IMR-90 (cell line): Measurements from ENCODE around the gene DUSP2. TPM values are rescaled to one million over a fixed set of nuclear protein-coding genes. Genes with fewer than 3 reads are reported as not detected.

Experiments used
- ATAC-seq: fragments of 200-7000 bp; cut with Tn5 transposase; 2 replicates; pipeline ENCODE4 v1.9.1; 2020; ENCODE audit warnings: low read depth, mild to moderate bottlenecking, moderate library complexity
- BruUV-seq: library from RNA; stranded (reverse); fragments of 400-500 nt; replicated peaks from 2 replicates; lab custom pipeline; 2021; lab: Mats Ljungman, UMichigan
- CTCF ChIA-PET: fragments of 300-600 bp; formaldehyde crosslinking; extraction: SDS; loops from one replicate; lab custom pipeline; 2021; ENCODE audit warnings: antibody characterized with exemption; lab: Yijun Ruan, JAX
- POLR2A ChIA-PET: fragments of 300-600 bp; sonication (Branson Sonifier 250); formaldehyde crosslinking; loops from one replicate; lab custom pipeline; 2022; ENCODE audit warnings: antibody characterized with exemption; ENCODE audit not compliant: unreplicated experiment; lab: Charles Lee
- DNase-seq: peaks from one replicate; pipeline ENCODE4 v3.0.0; 2013
- H2AFZ ChIP-seq: replicated peaks from 2 replicates; pipeline ENCODE3; 2013; ENCODE audit warnings: low read length, mild to moderate bottlenecking; ENCODE audit not compliant: poor library complexity
- H2AK5ac ChIP-seq: 2 replicates; pipeline ENCODE4 v1.6.1; 2013; ENCODE audit warnings: low read depth, low read length, inconsistent platforms
- H2AK9ac ChIP-seq: replicated peaks from 2 replicates; pipeline ENCODE3; 2013; ENCODE audit warnings: mild to moderate bottlenecking, low read depth, low read length, moderate library complexity; ENCODE audit not compliant: poor library complexity
- H2BK120ac ChIP-seq: 2 replicates; pipeline ENCODE4 v1.6.1; 2013; ENCODE audit warnings: low read depth, low read length, inconsistent platforms
- H2BK15ac ChIP-seq: 3 replicates; pipeline ENCODE4 v1.6.1; 2013; ENCODE audit warnings: low read depth, low read length, inconsistent platforms
- H2BK20ac ChIP-seq: 2 replicates; pipeline ENCODE4 v1.6.1; 2013; ENCODE audit warnings: low read depth, mild to moderate bottlenecking, inconsistent platforms, low read length, moderate library complexity
- H2BK5ac ChIP-seq: 2 replicates; pipeline ENCODE4 v1.6.1; 2013; ENCODE audit warnings: mild to moderate bottlenecking, low read depth, low read length, inconsistent platforms; ENCODE audit not compliant: poor library complexity, severe bottlenecking
- H3K14ac ChIP-seq: replicated peaks from 2 replicates; pipeline ENCODE4 v1.6.1; 2013; ENCODE audit warnings: low read depth, low read length, inconsistent platforms
- H3K18ac ChIP-seq: 2 replicates; pipeline ENCODE4 v1.6.1; 2013; ENCODE audit warnings: low read depth, low read length, control low read depth
- H3K23ac ChIP-seq: 2 replicates; pipeline ENCODE4 v1.6.1; 2013; ENCODE audit warnings: low read depth, low read length, inconsistent platforms
- H3K27ac ChIP-seq: 2 replicates; pipeline ENCODE4 v1.5.1; 2013; ENCODE audit warnings: mild to moderate bottlenecking, control low read depth, low read length; ENCODE audit not compliant: insufficient read depth
- H3K27me3 ChIP-seq: 2 replicates; pipeline ENCODE4 v1.6.1; 2013; ENCODE audit warnings: low read length; ENCODE audit not compliant: control insufficient read depth, insufficient read depth
- H3K36me3 ChIP-seq: 2 replicates; pipeline ENCODE4 v1.6.1; 2013; ENCODE audit warnings: low read length, mixed read lengths; ENCODE audit not compliant: control insufficient read depth, insufficient read depth
- H3K4ac ChIP-seq: 2 replicates; pipeline ENCODE4 v1.6.1; 2013; ENCODE audit warnings: low read depth, low read length, inconsistent platforms
- H3K4me1 ChIP-seq: 2 replicates; pipeline ENCODE4 v1.6.1; 2013; ENCODE audit warnings: low read length, mixed read lengths; ENCODE audit not compliant: control insufficient read depth, insufficient read depth
- H3K4me2 ChIP-seq: 2 replicates; pipeline ENCODE4 v1.6.1; 2013; ENCODE audit warnings: low read depth, mild to moderate bottlenecking, control low read depth, low read length, moderate library complexity
- H3K4me3 ChIP-seq: 2 replicates; pipeline ENCODE4 v1.5.1; 2013; ENCODE audit warnings: low read depth, mild to moderate bottlenecking, control low read depth, low read length, moderate library complexity; ENCODE audit not compliant: insufficient read depth
- H3K56ac ChIP-seq: 2 replicates; pipeline ENCODE4 v1.6.1; 2013; ENCODE audit warnings: low read length, inconsistent platforms; ENCODE audit not compliant: insufficient read depth; ENCODE audit errors: extremely low read depth
- H3K79me1 ChIP-seq, 2 experiments: 2 replicates each; pipeline ENCODE4 v1.6.1; 2013; ENCODE audit warnings: low read length in 2 of 2, inconsistent platforms in 1 of 2, low read depth in 1 of 2
- H3K9ac ChIP-seq: 2 replicates; pipeline ENCODE4 v1.6.1; 2013; ENCODE audit warnings: low read depth, low read length, control low read depth
- H3K9me1 ChIP-seq: 2 replicates; pipeline ENCODE4 v1.6.1; 2013; ENCODE audit warnings: low read length, inconsistent platforms; ENCODE audit not compliant: insufficient read depth
- H3K9me3 ChIP-seq: 2 replicates; pipeline ENCODE4 v1.6.1; 2013; ENCODE audit warnings: low read length; ENCODE audit not compliant: control insufficient read depth, insufficient read depth
- H4K20me1 ChIP-seq: 2 replicates; pipeline ENCODE4 v1.6.1; 2013; ENCODE audit warnings: low read length, inconsistent platforms; ENCODE audit not compliant: insufficient read depth
- H4K5ac ChIP-seq: 2 replicates; pipeline ENCODE4 v1.6.1; 2013; ENCODE audit warnings: mild to moderate bottlenecking, low read depth, low read length, control low read depth
- H4K8ac ChIP-seq, 2 experiments: 2 replicates each; pipeline ENCODE4 v1.6.1; 2013; ENCODE audit warnings: low read depth in 2 of 2, low read length in 2 of 2, control low read depth in 1 of 2, inconsistent platforms in 1 of 2
- H4K91ac ChIP-seq: 2 replicates; pipeline ENCODE4 v1.6.1; 2013; ENCODE audit warnings: low read depth, low read length, inconsistent platforms; ENCODE audit not compliant: insufficient read depth
- BHLHE40 ChIP-seq: fragments of 150-350 bp; IDR thresholded peaks from 2 replicates; pipeline ENCODE4 v1.6.1; 2016; ENCODE audit warnings: mild to moderate bottlenecking, low read depth, low read length
- CEBPB ChIP-seq: IDR thresholded peaks from 2 replicates; pipeline ENCODE4 v1.6.1; 2012; ENCODE audit warnings: low read depth, low read length, improper control_type of control experiment
- CHD1 ChIP-seq: IDR thresholded peaks from 2 replicates; pipeline ENCODE4 v1.6.1; 2012; ENCODE audit warnings: low read depth, low read length, improper control_type of control experiment
- FOS ChIP-seq: fragments of 150-350 bp; IDR thresholded peaks from 2 replicates; pipeline ENCODE4 v1.6.1; 2016; ENCODE audit warnings: low read depth, low read length
- MAFK ChIP-seq: IDR thresholded peaks from 2 replicates; pipeline ENCODE4 v1.6.1; 2012; ENCODE audit warnings: low read depth, low read length, improper control_type of control experiment
- MAZ ChIP-seq: IDR thresholded peaks from 2 replicates; pipeline ENCODE4 v1.6.1; 2012; ENCODE audit warnings: low read depth, mild to moderate bottlenecking, low read length, improper control_type of control experiment, moderate library complexity, borderline replicate concordance
- MXI1 ChIP-seq: IDR thresholded peaks from 2 replicates; pipeline ENCODE4 v1.6.1; 2012; ENCODE audit warnings: low read depth, mild to moderate bottlenecking, low read length, moderate library complexity, borderline replicate concordance
- NFE2L2 ChIP-seq: fragments of 150-350 bp; IDR thresholded peaks from 2 replicates; pipeline ENCODE4 v1.6.1; 2016; ENCODE audit warnings: low read depth, mild to moderate bottlenecking, low read length
- POLR2A ChIP-seq: IDR thresholded peaks from 2 replicates; pipeline ENCODE4 v1.6.1; 2012; ENCODE audit warnings: mild to moderate bottlenecking, low read depth, low read length
- RAD21 ChIP-seq: IDR thresholded peaks from 2 replicates; pipeline ENCODE4 v1.6.1; 2012; ENCODE audit warnings: low read length, improper control_type of control experiment
- RCOR1 ChIP-seq: IDR thresholded peaks from 2 replicates; pipeline ENCODE4 v1.6.1; 2012; ENCODE audit warnings: mild to moderate bottlenecking, low read length, improper control_type of control experiment; ENCODE audit not compliant: insufficient replicate concordance
- RFX5 ChIP-seq: IDR thresholded peaks from 2 replicates; pipeline ENCODE4 v1.8.0; 2012; ENCODE audit warnings: low read depth, mild to moderate bottlenecking, low read length, moderate library complexity
- SMC3 ChIP-seq: fragments of 150-350 bp; IDR thresholded peaks from 2 replicates; pipeline ENCODE4 v1.6.1; 2016; ENCODE audit warnings: low read depth, mild to moderate bottlenecking, antibody characterized with exemption, low read length, moderate library complexity
- WGBS, 2 experiments: methylation state at CpG; one replicate each; pipeline versions ENCODE4 v1.1.5 to v1.1.7; 2013; ENCODE audit warnings: missing lambda C conversion rate in 2 of 2; ENCODE audit not compliant: insufficient read length in 1 of 2; ENCODE audit errors: extremely low coverage in 2 of 2; 5-methylcytosine and 5-hydroxymethylcytosine counted together
- dilution Hi-C: fragments of 300-500 bp; cut with HindIII; formaldehyde crosslinking; loops from one replicate; pipeline ENCODE4 v1.14.3; 2018; ENCODE audit warnings: low sequenced_read_pairs; ENCODE audit not compliant: unreplicated experiment
- in situ Hi-C: fragments of 300-500 bp; cut with MboI; formaldehyde crosslinking; loops from 3 replicates; pipeline ENCODE4 v1.14.3; 2019; ENCODE audit warnings: low sequenced_read_pairs, inconsistent platforms, mixed read lengths
- intact Hi-C: fragments of 100-400 bp; cut with micrococcal nuclease; formaldehyde crosslinking; loops from 2 replicates; pipeline ENCODE4 v1.10.0; 2022
- polyA plus RNA-seq, 3 experiments: library from polyadenylated mRNA; depleted of rRNA; stranded (reverse); fragments of >200 nt; gene quantifications; 2 replicates each; pipeline ENCODE4 v1.2.3, GENCODE V29; 2012; ENCODE audit warnings: low replicate concordance in 1 of 3
- total RNA-seq: library from RNA; depleted of rRNA; stranded (reverse); fragments of >200 nt; gene quantifications from 2 replicates; pipeline ENCODE4 v1.2.3, GENCODE V29; 2012
- TF ChIP-seq, protein P1 (sequence below): fragments of 150-350 bp; IDR thresholded peaks from 2 replicates; pipeline ENCODE4 v1.6.1; 2017; ENCODE audit warnings: mild to moderate bottlenecking, antibody characterized with exemption, low read length, low read depth
- TF ChIP-seq, protein P2 (sequence below): conservative IDR thresholded peaks from 2 replicates; pipeline ENCODE4 v1.5.1; 2012; ENCODE audit warnings: mild to moderate bottlenecking, low read depth, low read length, improper control_type of control experiment
- TF ChIP-seq, protein P3 (sequence below): fragments of 150-350 bp; IDR thresholded peaks from 2 replicates; pipeline ENCODE4 v1.6.1; 2016; ENCODE audit warnings: low read depth, mild to moderate bottlenecking, low read length, moderate library complexity, borderline replicate concordance

The DUSP2 gene
- total and polyA plus RNA-seq, 2 of the 4 experiments (the other 2 are of a cell fraction) = 1.8 to 3.8 TPM

DNA sequence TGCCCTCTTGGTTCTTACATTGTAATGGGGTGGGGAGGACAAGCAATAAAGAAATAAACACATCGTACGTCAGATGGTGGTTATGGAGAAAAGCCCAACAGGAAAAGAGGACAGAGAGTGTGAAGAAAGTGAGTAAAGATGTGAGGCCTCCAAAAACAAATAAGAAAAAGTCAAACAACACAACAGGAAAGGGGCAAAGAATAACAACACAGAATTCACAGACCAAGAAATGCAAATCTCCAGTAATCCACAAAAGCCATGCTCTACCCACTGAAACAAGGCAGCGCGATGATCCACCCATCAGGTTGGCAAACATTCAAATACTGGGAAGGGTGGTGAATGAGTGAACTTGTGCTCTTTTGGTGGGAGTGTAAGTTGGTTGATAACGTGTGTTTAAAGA lies 16.7 kb upstream of the DUSP2 start:
- Histone ChIP-seq H2BK120ac (no peak overlapping the region), H3K4me2 (no peak overlapping the region), H2BK20ac (no peak overlapping the region), H3K9me1 (no peaks in the 10 kb centered on the region), H3K4ac (no peak overlapping the region), H3K79me1 (no peaks in the 10 kb centered on the region), H3K9ac (no peak overlapping the region), H3K4me1 (no peaks in the 10 kb centered on the region), H3K36me3 (no peaks in the 10 kb centered on the region), H2AFZ (no peak overlapping the region), H2AK5ac (no peak overlapping the region), H2BK5ac (no peak overlapping the region), H2BK15ac (no peak overlapping the region), H2AK9ac (no peak overlapping the region), H3K56ac (no peak overlapping the region), H4K5ac (no peak overlapping the region), H4K20me1 (no peaks in the 10 kb centered on the region), H3K4me3 (no peak overlapping the region), H3K14ac (no peak overlapping the region), H3K18ac (no peak overlapping the region), H3K23ac (no peak overlapping the region), H3K9me3 (no peaks in the 10 kb centered on the region), H3K27ac (no peak overlapping the region), H4K8ac (no peak overlapping the region), H4K91ac (no peak overlapping the region), H3K27me3 (peaks cover 11% of the 10 kb centered on the region; the same call in 1 of the 2 replicates)
- dilution Hi-C loops = no loop called here
- ChIA-PET POLR2A (no interaction called here), CTCF (interaction anchor here (0.6 to 1.5 kb wide), 2 partner anchors 12 to 13 kb away, joined by 3 to 5 read pairs; no protein-coding TSS in a partner anchor)
- WGBS, 2 experiments = no CpG with 5 or more reads among the region's 5 CpGs
- BruUV-seq = no TSS peak
- TF ChIP-seq FOS (no peak), MAZ (no peak), MAFK (no peak), CHD1 (no peak), POLR2A (no peak), RCOR1 (no peak), BHLHE40 (no peak), NFE2L2 (no peak), SMC3 (no peak), RFX5 (no peak), MXI1 (no peak), RAD21 (no peak), CEBPB (no peak)
- TF ChIP-seq, protein P1, sequence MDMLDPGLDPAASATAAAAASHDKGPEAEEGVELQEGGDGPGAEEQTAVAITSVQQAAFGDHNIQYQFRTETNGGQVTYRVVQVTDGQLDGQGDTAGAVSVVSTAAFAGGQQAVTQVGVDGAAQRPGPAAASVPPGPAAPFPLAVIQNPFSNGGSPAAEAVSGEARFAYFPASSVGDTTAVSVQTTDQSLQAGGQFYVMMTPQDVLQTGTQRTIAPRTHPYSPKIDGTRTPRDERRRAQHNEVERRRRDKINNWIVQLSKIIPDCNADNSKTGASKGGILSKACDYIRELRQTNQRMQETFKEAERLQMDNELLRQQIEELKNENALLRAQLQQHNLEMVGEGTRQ = no peak
- TF ChIP-seq, protein P2, sequence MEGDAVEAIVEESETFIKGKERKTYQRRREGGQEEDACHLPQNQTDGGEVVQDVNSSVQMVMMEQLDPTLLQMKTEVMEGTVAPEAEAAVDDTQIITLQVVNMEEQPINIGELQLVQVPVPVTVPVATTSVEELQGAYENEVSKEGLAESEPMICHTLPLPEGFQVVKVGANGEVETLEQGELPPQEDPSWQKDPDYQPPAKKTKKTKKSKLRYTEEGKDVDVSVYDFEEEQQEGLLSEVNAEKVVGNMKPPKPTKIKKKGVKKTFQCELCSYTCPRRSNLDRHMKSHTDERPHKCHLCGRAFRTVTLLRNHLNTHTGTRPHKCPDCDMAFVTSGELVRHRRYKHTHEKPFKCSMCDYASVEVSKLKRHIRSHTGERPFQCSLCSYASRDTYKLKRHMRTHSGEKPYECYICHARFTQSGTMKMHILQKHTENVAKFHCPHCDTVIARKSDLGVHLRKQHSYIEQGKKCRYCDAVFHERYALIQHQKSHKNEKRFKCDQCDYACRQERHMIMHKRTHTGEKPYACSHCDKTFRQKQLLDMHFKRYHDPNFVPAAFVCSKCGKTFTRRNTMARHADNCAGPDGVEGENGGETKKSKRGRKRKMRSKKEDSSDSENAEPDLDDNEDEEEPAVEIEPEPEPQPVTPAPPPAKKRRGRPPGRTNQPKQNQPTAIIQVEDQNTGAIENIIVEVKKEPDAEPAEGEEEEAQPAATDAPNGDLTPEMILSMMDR = no peak
- TF ChIP-seq, protein P3, sequence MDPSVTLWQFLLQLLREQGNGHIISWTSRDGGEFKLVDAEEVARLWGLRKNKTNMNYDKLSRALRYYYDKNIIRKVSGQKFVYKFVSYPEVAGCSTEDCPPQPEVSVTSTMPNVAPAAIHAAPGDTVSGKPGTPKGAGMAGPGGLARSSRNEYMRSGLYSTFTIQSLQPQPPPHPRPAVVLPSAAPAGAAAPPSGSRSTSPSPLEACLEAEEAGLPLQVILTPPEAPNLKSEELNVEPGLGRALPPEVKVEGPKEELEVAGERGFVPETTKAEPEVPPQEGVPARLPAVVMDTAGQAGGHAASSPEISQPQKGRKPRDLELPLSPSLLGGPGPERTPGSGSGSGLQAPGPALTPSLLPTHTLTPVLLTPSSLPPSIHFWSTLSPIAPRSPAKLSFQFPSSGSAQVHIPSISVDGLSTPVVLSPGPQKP = no peak
- DNase-seq (no peak), ATAC-seq (no peak)
- intact Hi-C loops = no loop called here
- in situ Hi-C loops = no loop called here
